Cerebellar nuclear complex (tissue), 1 donor: Measurements from ENCODE around the gene SLIT1.

Experiments used
- DNase-seq, 2 experiments: peaks; one replicate each; lab custom pipeline; 2025; lab: John Stamatoyannopoulos, UW

Gene SLIT1

DNA sequence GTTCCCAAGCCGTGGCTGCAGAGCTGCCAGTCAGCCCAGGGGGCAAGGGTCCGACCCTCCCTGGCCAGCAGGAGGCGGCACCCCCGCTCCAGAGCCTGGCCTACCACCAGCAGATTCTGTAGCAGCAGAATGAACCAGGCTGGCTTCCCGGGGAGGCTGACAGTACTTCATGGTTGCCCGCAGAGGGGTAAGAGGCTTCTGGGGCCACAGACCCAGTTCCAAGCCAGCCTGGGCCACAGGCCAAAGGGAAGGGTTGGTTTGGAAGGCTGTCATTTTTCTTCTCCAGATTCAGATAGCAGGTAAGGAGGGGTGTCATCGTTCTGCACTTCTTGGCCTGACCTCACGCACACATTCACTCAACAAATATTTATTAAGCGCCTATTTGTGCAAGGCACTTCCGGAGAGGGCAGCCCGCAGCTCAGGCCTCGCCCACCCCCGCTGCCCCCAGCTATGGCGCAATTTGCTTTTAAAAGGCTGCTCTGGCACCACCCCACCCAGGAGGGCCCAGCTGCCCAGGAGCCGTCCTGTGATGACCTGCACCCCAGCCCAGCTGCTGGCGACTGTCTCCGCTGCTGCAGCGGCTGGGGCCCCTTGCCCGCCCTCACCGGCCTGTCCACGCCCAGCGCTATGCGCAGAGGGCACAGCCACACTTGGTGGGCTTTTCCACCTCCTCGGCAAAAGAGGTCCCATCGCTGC is 185.1 kb downstream of the SLIT1 start:
- DNase-seq, result no peak

DNA sequence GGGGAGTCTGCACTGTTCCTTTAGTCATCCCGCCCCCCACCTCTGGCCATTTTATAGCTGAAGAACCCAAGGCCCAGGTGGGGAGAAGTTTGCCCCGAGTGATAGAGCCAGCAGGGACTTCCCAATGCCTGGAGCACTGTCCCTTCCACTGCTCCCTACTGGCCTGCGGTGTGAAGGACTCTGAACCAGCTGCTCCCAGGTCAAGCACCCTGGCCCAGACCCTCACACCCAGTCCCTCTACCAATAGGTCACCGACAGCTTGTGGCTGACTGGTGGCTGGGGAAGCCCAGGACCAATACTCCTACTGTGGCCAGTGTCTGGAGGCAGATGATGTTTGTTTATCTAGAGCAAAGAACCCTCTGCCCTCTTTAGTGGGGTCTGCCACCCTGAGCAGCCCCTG is 185.8 kb downstream of the SLIT1 start:
- no peak for DNase-seq

DNA sequence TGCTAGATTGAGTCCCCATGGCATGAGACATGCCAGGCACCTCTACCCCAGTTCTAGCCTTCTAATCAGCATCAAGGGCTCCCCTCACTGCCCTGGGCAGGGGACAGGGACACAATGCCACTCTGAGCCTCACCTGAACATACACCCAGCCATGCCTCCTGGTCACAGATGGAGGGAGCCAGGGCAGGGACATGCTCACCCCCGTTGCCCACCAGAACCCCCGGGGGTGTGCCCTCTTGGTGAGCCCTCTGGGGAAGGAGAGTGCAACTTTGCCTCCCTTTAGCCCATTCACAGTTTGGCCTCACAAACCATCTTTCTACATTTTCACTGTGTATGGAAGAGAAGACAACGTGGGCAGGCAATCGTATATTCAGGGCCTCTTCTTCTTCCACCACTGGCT is 186.4 kb downstream of the SLIT1 start:
- no peak for DNase-seq

DNA sequence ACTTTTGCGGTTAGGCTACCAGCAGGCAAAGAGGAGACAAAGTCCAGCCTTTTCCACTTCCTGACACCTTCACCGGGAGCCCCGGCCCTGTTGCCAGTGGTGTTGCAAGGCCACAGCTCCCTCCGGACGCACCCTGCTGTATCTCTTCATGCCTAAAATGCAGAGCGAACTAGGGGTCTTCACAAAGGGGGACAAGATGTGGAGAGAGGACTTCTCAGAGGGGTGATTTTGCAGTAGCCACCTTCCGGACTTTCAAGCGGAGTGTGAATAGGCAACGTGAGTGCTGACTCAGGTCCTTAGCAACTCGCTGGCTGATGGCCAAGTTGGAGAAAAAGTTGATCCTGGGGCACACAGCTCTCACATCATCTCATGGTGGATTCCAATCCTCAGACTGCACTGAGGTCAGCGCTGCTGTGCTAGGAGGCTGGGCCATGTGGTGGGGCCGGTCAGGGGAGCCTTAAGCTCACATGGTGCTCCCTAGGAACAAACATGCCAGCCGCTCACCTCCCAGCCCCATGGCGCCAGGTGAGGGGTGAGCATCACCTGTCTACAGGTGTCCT is 187.3 kb downstream of the SLIT1 start:
- DNase-seq, result no peak

DNA sequence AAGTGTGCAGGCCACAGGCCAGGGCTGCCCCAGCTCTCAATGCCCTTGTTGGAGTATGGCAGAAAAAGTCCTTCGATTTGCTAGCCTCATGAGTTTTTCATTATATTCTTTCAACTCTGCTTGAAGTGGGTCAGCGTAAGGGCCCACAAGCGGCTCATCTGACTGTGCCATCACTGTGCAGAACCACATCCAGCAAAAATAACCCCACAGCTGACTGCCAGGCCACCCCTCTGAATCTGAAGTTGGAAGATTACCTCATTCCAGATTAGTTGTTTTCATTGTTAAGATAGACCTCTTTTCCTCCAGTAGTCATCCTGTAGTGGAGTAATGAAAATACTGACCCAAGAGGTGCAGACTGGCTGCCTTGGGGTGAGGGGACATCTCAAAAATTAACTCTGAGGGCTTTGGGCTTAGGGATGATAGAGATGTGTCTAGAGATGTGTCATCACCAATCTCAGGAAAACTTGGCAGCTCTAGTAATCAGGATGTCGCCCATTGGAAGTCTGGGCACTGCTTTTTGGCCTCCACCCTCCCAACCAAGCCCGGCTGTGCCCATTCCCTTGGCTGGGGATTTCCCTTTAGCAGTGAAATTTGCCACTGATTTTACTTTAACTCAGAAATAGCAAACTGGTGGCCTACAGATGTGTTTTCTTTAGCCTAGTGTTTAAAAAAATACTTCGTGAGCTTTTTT is 189.3 kb downstream of the SLIT1 start:
- no peak for DNase-seq

DNA sequence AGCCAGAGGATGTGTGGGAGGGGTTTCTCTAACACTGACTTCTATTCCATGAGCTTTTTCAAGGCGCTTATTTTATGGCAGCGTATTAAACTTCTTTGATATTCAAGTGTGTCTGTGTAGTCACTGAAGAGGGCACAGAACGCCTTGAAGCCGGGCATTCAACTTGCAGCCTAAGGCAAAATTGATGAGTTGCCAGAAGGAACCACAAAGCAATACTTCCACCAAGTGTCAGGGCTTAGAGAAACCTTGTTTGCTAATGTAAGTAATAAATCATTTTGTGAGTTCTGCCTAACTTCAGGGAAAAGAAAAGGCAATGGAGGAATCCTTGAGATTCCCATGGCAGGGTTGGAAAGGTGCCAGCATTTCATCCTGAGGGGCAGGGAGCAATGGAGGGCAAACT is 189.9 kb downstream of the SLIT1 start:
- DNase-seq, result no peak

DNA sequence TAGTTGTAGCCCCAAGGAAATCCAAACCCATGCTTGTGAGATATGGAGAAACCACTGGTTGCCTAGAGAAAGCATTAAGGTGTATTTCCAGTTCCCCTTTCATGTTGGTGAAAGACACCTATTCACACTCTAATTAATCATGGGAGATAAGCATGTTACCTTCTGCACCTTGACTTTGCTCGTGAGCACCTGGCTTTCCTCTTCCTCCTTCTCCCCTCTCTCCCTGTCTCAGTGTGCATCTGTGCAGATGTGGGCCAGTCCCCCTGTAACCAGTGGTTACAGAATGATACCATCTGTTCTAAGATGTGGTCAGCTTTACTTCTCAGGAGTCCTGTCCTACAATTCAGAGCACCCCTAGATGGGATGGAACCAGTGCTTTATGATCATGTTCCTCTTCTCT is 193.0 kb downstream of the SLIT1 start:
- DNase-seq, result no peak

DNA sequence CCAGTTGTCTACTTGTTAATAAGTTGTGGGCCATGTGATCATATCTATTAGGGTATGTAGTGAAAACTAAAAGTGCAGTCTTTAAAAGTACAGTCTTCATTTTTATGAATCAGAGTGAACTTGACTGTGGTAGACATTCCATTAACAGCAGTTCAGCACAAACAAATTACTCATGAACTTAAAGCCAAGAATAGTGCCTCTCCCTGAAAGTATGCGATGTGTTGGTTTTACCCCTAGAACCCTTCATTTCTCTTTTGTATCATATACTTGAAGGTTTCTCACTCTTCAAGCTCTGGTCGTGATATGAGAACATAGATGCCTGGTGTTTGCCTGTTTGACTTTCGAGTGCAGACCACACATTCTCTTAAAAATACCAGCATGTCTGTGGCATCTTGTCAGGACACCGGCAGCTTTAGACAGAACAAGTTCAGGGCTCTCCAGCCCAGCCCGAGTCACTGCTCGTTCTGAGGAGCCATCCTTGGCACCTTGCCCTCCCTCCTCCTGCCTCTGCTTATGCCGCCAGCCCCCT is 194.4 kb downstream of the SLIT1 start:
- no peak for DNase-seq

DNA sequence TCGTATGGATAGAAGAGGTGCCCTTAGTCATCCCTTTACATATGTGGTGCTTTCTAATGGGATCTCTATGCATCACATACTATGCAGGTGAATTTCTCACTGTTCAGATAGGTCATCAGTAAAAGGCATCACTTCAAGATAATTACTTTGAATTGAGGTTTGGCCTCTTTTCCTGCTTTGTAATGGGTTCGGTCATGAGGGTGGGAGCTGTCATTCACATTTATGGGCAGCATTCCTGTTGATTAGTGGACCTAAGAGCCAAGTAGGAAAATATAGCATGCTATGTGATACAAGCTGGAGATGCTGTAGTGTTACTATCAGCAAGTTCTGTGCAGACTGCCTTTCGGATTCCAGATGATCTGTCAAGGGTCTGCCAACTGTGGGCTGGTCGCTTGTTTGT is 197.3 kb downstream of the SLIT1 start:
- no peak for DNase-seq

DNA sequence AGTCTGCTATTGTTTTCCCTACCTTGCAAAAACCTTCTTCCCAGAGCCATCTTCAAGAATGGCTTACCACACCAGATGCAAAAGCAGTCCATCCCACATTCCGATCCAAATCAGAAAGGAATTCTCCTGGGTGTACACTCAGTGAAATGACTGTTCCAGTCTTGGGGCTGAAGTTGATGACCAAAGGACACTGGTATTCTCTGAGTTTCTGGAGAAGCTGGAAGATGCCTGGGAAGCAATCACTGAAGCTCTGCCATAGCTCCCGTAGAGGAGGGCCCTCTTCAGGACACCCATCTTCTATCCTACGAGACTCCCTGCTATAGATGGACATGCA is 197.9 kb downstream of the SLIT1 start:
- no peak for DNase-seq

DNA sequence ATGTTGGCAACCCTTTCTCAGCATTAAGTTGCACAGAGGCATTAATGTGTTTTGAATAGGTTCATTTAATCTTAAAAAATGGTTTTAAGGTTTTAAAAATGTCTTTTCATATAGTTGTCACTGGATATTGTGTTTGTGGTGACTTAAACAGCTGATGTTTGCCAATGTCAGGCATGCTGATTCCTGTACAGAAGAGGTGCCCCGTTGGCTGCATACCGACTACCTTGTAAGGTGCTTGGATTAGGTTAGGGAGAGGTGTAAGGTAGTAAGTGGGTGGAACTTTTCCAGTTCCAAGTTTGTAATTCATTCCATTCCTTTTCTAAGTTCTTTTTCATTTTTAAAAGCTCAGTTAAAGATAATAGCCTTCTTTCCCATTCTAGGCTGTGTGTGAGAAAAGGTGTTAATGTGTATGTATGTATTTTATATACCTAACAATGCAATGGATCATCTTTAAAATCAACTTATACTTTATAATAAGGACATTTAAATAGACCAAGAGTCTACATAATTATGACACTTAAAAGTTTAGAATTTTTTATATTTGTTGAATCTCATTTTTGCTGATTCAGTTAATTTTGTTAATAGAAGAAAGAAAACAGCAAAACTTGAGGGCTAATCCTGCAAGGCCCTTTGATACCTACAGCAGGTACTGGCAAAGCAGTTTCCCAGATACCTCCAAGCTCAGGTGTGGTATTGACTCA is 198.5 kb downstream of the SLIT1 start:
- DNase-seq, result no peak

DNA sequence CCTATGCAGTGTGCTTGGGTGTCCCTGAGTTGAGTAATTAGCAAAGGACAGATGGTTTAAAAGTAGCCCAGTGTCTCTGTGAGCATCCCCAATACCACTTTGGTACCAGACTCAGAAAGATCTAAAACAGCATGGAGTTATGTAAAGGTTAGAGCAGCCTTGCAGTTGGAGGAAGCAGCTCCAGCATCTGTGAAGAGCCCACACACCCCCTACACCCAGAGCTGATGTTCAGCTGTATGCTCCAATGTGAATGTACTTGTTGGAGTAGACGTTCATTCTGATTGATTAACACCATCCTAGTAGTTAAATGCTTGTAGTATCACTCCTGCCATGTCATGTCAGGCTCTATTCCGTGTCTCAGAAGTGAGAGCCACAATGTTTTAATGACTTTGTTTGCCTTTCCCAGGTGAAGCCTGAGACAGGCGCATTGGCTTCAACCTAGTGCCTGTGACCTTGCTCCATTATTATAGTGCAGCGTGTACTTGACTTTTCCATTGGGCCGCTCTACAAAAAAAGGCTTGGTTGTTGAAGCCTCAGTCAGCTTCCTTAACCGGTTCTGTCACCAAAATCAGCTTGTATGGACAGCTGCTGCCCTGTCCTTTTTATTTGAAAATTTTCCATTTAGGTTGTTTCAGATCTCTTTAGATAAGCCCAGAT is 199.4 kb downstream of the SLIT1 start:
- DNase-seq, result no peak

DNA sequence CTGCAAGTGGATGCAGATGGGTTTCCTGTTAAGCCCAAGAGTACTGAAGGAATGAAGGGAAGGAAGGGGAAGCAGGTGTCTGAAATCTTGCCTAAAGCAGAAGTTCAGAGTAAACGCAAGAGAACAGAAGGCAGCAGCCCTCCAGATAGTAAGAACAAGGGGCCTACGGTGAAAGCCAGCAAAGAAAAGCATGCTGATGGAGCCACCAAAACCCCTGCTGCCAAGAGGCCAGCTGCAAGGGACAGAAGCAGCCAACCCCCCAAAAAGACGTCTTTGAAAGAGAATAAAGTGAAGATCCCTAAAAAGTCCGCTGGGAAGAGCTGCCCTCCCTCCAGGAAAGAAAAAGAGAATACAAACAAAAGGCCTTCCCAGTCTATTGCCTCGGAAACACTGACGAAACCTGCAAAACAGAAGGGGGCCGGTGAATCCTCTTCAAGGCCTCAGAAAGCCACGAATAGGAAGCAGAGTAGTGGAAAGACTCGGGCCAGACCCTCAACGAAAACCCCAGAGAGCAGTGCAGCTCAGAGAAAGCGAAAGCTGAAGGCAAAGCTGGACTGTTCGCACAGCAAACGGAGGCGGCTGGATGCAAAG is 201.1 kb downstream of the SLIT1 start:
- DNase-seq, result no peak

DNA sequence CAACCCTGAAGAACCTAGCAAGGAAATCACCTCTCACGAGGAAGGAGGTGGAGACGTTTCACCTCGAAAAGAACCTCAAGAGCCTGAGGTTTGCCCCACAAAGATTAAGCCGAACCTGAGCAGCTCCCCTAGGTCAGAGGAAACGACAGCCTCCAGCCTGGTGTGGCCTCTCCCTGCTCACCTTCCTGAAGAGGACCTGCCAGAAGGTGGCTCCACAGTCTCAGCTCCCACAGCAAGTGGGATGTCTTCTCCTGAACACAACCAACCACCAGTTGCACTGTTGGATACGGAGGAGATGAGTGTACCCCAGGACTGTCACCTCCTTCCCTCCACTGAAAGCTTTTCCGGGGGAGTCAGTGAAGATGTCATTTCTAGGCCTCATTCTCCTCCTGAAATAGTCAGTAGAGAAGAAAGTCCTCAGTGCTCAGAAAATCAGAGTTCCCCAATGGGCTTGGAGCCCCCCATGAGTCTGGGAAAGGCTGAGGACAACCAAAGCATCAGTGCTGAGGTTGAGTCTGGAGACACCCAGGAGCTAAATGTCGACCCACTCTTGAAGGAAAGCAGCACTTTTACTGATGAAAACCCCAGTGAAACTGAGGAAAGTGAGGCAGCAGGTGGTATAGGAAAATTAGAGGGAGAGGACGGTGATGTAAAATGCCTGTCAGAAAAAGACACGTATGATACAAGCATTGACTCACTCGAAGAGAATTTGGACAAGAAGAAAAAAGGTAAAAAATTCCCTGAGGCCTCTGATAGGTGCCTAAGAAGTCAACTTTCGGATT is 203.4 kb downstream of the SLIT1 start:
- DNase-seq, result no peak

DNA sequence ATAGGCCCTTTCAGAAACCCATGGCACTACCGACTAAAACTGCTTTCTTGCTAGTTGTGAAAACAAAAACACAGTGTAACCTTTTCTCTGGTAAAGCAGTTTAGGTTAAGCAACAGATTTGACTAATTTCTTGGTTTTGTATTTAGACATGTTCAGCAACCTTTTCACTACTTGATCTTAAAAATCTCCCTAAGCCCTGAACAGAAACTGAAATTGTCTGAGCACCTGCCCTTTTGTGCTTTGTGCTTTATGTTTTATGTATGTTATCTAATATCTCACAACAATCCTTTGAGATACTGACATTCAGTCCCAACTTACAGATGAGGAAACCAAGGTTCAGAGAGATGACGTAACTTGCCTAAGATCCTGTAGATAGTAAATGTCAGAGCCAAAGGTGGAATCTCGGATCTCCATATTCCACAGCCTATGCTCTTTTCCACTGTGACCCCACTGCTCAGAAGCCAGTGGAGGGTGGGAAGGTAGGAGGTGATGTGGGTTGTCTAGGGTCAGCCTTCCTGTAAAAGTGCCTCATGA is 207.1 kb downstream of the SLIT1 start:
- no peak for DNase-seq

DNA sequence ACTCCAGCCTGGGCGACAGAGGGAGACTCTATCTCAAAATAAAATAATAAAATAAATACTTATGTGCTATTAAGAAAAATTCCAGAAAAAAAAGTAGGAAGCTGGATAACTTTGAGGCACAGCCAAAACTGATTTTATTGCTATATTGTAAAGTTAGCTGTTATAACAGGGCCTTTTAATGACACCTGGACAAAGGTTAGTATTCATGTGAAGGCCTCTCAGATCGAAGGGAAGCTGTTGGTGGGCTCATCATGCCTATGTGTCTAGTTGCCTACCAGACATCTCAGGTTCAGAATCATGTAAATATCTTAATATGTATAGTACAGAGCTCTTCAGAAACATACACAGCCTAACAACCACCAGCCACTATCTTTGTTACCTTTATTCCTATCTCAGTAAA is 210.6 kb downstream of the SLIT1 start:
- no peak for DNase-seq

DNA sequence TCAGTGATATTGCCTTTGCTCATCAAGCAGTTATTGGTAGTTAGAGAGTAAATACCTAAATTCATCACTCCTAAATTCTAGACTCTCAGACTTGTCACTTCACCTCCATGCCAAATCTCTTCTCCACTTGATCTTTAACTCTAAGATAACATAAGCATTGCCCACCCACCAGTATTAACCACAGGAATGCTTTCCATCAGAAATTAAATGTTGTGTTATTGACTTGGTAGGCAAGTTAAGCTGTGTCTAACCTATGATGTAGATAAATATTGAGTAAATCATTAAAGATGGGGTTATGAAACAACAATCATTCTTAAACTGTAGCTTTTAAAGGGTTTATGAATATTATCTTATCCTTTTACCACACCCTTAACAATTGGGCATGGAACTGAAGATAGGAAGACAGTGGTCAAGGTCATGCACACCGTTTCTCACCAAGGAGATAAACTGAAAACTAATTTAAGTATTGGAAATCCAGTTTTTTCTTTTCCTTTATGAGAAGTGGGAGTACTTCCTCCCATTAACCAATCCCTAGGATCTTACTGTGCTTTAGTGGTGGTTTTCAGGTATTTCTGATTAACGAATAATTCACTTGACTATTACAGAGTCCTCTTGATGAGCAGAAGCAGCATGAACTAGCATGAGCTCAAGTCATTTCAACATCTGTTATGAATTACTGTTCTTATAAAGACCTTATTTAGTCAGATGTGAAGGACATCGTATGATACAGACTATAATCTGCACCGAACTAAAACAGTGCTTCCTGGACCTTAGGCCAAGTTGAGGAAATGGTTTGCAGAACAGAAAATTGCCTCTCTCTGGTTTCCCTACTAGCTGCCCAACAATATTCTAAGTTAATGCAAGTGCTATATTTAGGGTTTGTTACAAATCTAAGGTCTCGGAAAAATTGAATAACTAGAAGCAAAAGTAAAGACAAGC is 211.7 kb downstream of the SLIT1 start:
- DNase-seq, result no peak

DNA sequence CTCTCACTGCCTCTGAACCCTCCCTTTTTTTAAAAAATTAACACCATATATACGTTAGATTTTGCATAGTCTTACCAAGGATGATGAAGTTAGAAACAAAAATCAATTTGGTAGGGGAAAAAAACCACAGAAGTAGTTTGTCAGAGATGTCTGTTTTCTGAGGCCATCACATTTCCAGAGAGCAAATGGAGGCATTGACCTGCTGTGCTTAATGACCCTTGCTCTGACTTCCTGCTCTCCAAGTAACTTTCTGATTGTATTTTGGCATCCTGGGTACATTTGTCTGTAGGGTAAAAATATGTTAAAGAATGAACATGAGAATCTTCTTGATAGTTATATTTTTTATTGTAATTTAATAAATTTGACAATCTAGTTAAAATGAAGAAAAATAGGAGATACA is 213.5 kb downstream of the SLIT1 start:
- DNase-seq, result no peak

DNA sequence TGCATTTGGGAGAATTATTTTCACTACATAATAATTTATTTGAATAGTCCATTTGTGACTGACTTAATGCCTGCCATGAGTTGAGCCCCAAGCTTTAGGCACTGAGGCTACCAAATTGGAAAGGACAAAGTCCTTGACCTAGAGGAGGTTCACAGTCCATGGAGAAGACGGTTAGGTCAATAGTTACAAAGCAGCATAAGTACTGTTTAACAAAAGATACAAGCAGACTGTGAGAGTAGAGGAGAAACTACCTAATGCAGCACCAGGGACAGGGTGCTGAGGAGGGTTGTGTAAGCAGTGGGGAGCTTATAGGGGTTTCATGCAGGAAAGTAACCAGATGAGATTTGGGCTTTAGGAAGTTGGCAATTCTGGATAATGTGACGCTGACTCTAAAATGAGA is 214.4 kb downstream of the SLIT1 start:
- DNase-seq, result no peak
